ENCODE results near the gene TMEM63A.
A peak's percentile ranks its signal among the peaks of the same experiment; 100 is the strongest.
"Not testable (repeated sequence)": the region's sequence is repeated elsewhere in the genome, so short reads cannot be mapped to it uniquely, and the experiment has no call there.

The TMEM63A gene

GRCh38 chr1:225809842-225810578 lies 72.2 kb downstream of the TMEM63A start, which contains the start of gene EPHX1:
EPHX1 (plus strand) TSS chr1:225810124; CDS start chr1:225828730, 18,606 bp downstream.
- Histone ChIP-seq H3K9me3 (ENCODE audit: low read length) (no peaks in the 10 kb centered on the region), H3K4me3 (ENCODE audit: low read length) (peak within 1 kb of the TSS; percentile 67), H3K27me3 (ENCODE audit: insufficient read depth, low read length) (no peaks in the 10 kb centered on the region), H3K36me3 (ENCODE audit: insufficient read depth, low read length) (no peaks in the 10 kb centered on the region), H3K4me1 (ENCODE audit: insufficient read depth, low read length) (peaks cover 17% of the 10 kb centered on the region), H2AFZ (ENCODE audit: low read depth, low read length) (peak within 1 kb of the TSS; percentile 58)

DNA sequence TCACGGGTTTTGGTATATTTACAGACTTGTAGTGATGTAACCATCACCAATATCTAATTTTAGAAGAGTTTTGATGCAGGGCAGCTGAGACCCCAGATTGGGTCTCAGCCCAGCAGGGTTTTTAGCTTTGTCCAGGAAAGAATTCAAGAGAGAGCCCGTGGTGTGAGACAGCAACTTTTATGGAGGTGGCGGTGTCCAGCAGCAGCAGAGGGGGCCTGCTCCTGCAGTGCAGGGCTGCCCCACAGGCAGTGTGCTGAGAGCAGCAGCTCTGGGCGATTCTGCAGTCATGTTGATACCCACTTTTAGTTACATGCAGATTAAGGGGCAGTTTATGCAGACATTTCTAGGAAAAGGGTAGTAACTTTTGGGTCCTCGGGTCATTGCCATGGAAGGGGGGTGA lies 74.0 kb downstream of the TMEM63A start:
- no peaks in the 10 kb centered on the region for H3K36me3 ChIP-seq (ENCODE audit: insufficient read depth, low read length)
- no peak overlapping the region for H3K4me3 ChIP-seq (ENCODE audit: low read length)
- no peaks in the 10 kb centered on the region for H3K27me3 ChIP-seq (ENCODE audit: insufficient read depth, low read length)
- H3K9me3 ChIP-seq (ENCODE audit: low read length): no peaks in the 10 kb centered on the region
- H2AFZ ChIP-seq (ENCODE audit: low read depth, low read length): no peak overlapping the region
- H3K4me1 ChIP-seq (ENCODE audit: insufficient read depth, low read length): peaks cover 11% of the 10 kb centered on the region

DNA sequence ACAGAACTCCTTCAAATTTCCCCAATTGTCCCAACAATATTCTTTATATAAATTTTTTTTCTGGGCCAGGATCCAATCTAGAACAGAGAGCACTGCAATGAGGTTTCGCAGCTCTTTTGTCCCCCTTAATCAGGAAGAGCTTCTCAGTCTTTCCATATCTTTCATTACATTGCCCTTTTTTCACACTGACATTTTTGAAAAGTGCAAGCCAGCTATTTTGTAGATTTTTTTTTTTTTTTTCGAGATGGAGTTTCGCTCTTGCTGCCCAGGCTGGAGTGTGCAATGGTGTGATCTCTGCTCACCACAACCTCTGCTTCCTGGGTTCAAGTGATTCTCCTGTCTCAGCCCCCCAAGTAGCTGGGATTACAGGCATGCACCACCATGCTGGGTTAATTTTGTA lies 75.4 kb downstream of the TMEM63A start:
- H3K36me3 ChIP-seq (ENCODE audit: insufficient read depth, low read length); H3K4me1 ChIP-seq (ENCODE audit: insufficient read depth, low read length); H3K4me3 ChIP-seq (ENCODE audit: low read length); H2AFZ ChIP-seq (ENCODE audit: low read depth, low read length); H3K27me3 ChIP-seq (ENCODE audit: insufficient read depth, low read length); H3K9me3 ChIP-seq (ENCODE audit: low read length): not testable (repeated sequence)

- Histone ChIP-seq H3K36me3 (ENCODE audit: insufficient read depth, low read length) (no peaks in the 10 kb centered on the region), H3K27me3 (ENCODE audit: insufficient read depth, low read length) (no peaks in the 10 kb centered on the region), H3K4me1 (ENCODE audit: insufficient read depth, low read length) (peaks cover 7% of the 10 kb centered on the region), H2AFZ (ENCODE audit: low read depth, low read length) (no peak overlapping the region), H3K4me3 (ENCODE audit: low read length) (no peak overlapping the region), H3K9me3 (ENCODE audit: low read length) (no peaks in the 10 kb centered on the region)
These were observed 75.9 kb downstream of the TMEM63A start for GRCh38 chr1:225806249-225806648.

GRCh38 chr1:225801146-225801545 lies 81.0 kb downstream of the TMEM63A start:
- not testable (repeated sequence) for H3K36me3 ChIP-seq (ENCODE audit: insufficient read depth, low read length); H3K9me3 ChIP-seq (ENCODE audit: low read length); H3K27me3 ChIP-seq (ENCODE audit: insufficient read depth, low read length); H3K4me3 ChIP-seq (ENCODE audit: low read length); H3K4me1 ChIP-seq (ENCODE audit: insufficient read depth, low read length); H2AFZ ChIP-seq (ENCODE audit: low read depth, low read length)

- Histone ChIP-seq H3K36me3 (ENCODE audit: insufficient read depth, low read length) (peaks cover 17% of the 10 kb centered on the region), H3K9me3 (ENCODE audit: low read length) (peaks cover 29% of the 10 kb centered on the region)
- H3K4me3 ChIP-seq (ENCODE audit: low read length); H3K4me1 ChIP-seq (ENCODE audit: insufficient read depth, low read length); H3K27me3 ChIP-seq (ENCODE audit: insufficient read depth, low read length); H2AFZ ChIP-seq (ENCODE audit: low read depth, low read length): not testable (repeated sequence)
These were observed 86.1 kb downstream of the TMEM63A start for GRCh38 chr1:225796097-225796496.

Measured in neuron (in vitro differentiated cells).